Stimulated activated naive B cell treated with anti-CD40 and anti-IgM and Interleukin-4, amounts not matched to agents 10 μg/mL and 1 μg/mL and 100 μg/mL, for 72 hours (primary cell): ENCODE results near the gene SELENOM.
"Not testable (repeated sequence)": the region's sequence is repeated elsewhere in the genome, so short reads cannot be mapped to it uniquely, and the experiment has no call there.

Source experiments
- ATAC-seq, 2 donors: fragments of 150-1000 bp; cut with Tn5 transposase; replicated peaks; 2 replicates each; pipeline ENCODE4 v1.10.0; 2021; ENCODE audit warnings: moderate library complexity in 1 of 2
- DNase-seq: peaks from one replicate; pipeline ENCODE4 v3.0.0; 2021
- H3K27ac Mint-ChIP-seq: one replicate; pipeline ENCODE4 v1.8.0; 2022; ENCODE audit warnings: mild to moderate bottlenecking, mixed read lengths
- H3K27me3 Mint-ChIP-seq, 2 donors: one replicate each; pipeline ENCODE4 v1.8.0; 2022; ENCODE audit warnings: mixed read lengths in 2 of 2
- H3K36me3 Mint-ChIP-seq, 2 donors: one replicate each; pipeline ENCODE4 v1.8.0; 2022; ENCODE audit warnings: mixed read lengths in 2 of 2, mild to moderate bottlenecking in 1 of 2
- H3K4me1 Mint-ChIP-seq, 2 donors: one replicate each; pipeline ENCODE4 v1.8.0; 2022; ENCODE audit warnings: mixed read lengths in 2 of 2, mild to moderate bottlenecking in 1 of 2
- H3K4me3 Mint-ChIP-seq, 2 donors: one replicate each; pipeline ENCODE4 v1.8.0; 2022; ENCODE audit warnings: mild to moderate bottlenecking in 2 of 2, mixed read lengths in 2 of 2, moderate library complexity in 1 of 2
- H3K9me3 Mint-ChIP-seq, 2 donors: one replicate each; pipeline ENCODE4 v1.8.0; 2022; ENCODE audit warnings: mixed read lengths in 2 of 2, mild to moderate bottlenecking in 1 of 2

SELENOM gene

DNA sequence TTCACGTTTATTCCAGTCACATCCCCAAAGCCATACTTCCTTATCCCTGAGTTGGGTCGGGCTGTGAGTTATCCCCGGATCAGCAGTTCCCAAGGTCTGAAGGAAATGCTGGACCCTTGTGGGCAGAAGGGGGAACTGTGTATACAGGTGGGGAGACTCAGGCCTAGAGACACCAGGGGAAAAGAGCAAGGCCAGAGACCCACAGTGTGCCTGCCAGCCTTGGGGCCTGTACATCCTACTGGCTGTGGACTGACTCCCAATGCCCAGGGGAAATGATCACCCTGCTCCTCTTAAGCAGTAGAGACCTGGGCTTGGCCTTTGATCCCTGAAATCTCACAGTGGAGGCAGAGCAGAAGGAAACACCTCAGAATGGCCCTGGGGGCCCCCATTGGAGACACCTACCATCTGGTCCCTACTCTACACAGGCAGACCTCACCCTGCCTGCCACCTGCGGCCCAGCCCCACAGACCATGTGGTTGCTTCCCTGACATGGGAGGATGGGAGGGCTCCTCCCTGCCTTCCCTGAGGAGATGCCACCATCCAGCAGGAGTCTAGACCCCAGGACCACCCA lies 1.3 kb downstream of the SELENOM start:
- ATAC-seq (no peak), DNase-seq (no peak)
- Mint-ChIP-seq H3K9me3 (no peaks in the 10 kb centered on the region), H3K36me3 (no peaks in the 10 kb centered on the region), H3K4me3 (peak overlapping the region in 1 of 2 donors; percentile 30), H3K4me1 (peaks cover 9 to 16% of the 10 kb centered on the region in 2 donors), H3K27ac (no peak overlapping the region), H3K27me3 (no peaks in the 10 kb centered on the region)

DNA sequence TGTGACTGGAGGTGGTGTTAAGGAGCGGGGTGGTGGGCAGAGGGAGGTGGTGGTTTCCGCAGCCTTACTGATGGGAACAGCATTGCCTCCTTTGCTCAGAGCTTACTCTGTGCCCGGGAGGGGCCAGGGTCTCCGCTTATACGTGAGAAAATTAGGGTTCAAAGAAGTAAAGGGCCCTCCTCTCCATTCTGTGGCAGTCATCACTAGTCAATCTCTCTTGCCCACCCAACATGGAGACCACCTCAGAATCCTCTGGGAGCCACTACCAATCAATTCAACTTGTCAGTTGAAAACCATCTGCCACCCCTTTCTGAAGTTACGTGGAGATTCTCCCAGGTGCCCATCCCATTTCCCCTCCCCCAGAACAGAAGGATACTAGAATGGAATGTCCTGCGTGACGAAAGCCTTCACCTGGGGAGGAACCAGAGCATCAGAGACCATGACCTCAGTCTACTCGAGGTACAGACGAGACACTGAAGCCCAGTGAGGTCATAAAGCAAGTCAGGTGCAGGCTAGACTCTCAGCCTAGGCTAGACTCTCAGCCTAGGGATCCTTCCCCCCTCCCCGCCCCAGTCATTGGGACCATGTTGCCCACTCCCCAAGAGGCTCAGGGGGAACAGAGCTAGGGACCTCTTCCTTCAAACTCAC lies 2.0 kb downstream of the SELENOM start:
- H3K4me1 Mint-ChIP-seq: peaks cover 9 to 16% of the 10 kb centered on the region in 2 donors
- no peaks in the 10 kb centered on the region for H3K27me3 Mint-ChIP-seq
- H3K27ac Mint-ChIP-seq: no peak overlapping the region
- H3K9me3 Mint-ChIP-seq: no peaks in the 10 kb centered on the region
- H3K36me3 Mint-ChIP-seq: no peaks in the 10 kb centered on the region
- H3K4me3 Mint-ChIP-seq: no peak overlapping the region
- ATAC-seq: no peak
- no peak for DNase-seq

DNA sequence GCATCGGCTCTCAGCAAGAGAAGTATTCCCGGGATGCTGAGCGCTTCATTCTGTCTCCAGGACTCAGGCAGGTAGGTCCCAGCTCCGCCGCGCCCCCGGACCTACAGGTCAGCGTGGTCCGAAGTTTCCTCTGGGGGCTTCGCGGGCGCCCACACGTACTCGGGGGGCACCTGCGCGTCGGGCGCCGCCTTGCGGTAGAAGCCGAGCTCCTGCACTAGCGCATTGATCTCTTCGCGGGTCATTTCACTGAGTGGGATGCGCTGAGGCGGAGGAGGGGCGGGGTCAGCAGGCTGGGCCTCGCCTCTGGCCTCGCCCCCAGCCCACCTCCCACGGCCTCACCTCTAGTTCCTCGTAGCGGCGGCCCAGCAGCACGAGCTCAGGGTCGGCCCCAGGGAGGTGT lies 2.5 kb downstream of the SELENOM start:
- Mint-ChIP-seq H3K36me3 (peaks cover 0 to 2% of the 10 kb centered on the region in 2 donors), H3K27me3 (no peaks in the 10 kb centered on the region), H3K4me1 (peaks cover 9 to 16% of the 10 kb centered on the region in 2 donors), H3K4me3 (no peak overlapping the region), H3K9me3 (no peaks in the 10 kb centered on the region), H3K27ac (no peak overlapping the region)
- ATAC-seq (no peak), DNase-seq (no peak)

DNA sequence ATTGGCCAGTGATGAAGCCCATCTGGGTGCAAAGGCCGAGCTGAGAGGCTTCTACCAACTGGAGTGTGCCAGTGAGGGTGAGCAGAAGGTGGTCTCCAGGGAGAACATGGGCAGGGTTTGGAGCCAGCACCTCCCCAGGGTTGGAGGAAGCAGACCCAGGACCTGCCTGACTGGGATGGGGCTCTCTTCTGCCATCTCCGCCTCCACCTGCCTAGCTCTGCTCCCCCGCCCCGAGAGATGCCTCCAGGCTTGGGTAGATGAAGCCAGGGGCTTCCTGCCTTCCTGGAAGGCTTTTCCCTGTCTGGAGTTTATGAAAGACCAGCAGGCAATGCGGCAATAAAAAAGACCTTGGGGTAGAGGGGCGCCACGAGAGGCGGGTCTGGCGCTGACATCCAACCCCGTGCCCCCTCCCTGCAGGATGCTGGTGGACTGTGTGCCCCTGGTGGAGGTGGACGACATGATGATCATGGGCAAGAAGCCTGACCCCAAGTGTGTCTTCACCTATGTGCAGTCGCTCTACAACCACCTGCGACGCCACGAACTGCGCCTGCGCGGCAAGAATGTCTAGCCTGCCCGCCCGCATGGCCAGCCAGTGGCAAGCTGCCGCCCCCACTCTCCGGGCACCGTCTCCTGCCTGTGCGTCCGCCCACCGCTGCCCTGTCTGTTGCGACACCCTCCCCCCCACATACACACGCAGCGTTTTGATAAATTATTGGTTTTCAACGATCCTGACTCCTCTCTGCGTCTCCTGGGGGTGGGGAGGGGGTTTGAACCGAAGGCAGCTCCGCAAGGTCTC lies 3.3 kb downstream of the SELENOM start:
- peaks cover 9 to 16% of the 10 kb centered on the region in 2 donors for H3K4me1 Mint-ChIP-seq
- no peak overlapping the region for H3K27ac Mint-ChIP-seq
- no peak overlapping the region for H3K4me3 Mint-ChIP-seq
- no peaks in the 10 kb centered on the region for H3K9me3 Mint-ChIP-seq
- H3K36me3 Mint-ChIP-seq: peaks cover 0 to 2% of the 10 kb centered on the region in 2 donors
- H3K27me3 Mint-ChIP-seq: no peaks in the 10 kb centered on the region
- ATAC-seq (no peak), DNase-seq (no peak)

DNA sequence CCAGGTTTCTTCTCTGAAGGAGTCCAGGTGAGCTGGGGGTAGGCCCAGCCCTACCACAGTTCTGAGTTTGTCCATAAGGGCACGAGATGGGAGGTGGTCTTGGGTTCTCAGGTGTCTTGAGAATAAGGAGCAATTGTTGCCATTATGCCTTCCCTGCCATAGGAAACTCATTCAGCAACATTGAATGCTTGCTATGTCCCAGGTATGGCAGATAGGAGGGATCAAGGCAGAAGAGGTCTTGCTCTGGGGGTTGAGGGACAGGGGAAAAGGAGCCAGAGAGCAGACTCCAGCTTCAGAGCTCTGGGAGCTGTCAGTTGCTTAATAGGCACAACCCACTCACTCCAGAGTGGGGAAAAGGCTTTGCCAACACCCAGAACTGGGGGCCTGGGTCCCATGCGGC lies 4.3 kb downstream of the SELENOM start:
- H3K36me3 Mint-ChIP-seq: peaks cover 0 to 2% of the 10 kb centered on the region in 2 donors
- H3K27ac Mint-ChIP-seq: no peak overlapping the region
- H3K4me1 Mint-ChIP-seq: peaks cover 9 to 14% of the 10 kb centered on the region in 2 donors
- no peaks in the 10 kb centered on the region for H3K9me3 Mint-ChIP-seq
- H3K27me3 Mint-ChIP-seq: no peaks in the 10 kb centered on the region
- ATAC-seq (no peak), DNase-seq (no peak)
- no peak overlapping the region for H3K4me3 Mint-ChIP-seq

DNA sequence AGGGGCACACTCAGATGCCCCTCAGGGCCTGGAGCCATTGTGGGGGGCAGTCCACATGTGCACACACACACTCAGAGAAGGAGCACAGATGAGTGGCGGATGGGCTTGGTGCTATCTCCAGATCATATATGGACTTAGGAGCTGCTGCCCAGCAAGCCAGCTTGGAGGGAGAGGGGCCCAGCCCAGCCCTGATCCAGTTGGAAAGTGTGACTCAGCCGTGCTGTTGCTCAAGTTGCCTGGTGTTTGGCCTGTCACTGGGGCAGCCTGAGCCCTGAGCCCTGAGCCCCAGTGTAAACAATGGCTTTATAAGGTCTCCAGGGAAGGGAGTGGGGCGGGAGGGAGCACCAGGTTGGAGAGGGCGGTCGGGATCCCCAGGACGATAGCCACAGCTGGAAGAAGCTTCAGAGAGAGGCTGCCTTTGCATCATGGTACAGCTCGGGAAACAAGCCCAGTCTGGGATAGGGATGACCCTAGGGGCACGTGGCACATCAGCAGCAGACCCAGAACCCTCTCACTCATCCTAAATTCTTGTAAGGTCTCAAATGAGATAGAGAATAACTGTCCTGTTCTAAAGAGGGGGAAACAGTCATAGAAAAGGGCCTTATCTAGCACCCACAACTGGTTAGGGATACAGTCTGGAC lies 4.8 kb downstream of the SELENOM start:
- H3K4me3 Mint-ChIP-seq: no peak overlapping the region
- peak overlapping the region; percentile 66 for H3K27ac Mint-ChIP-seq
- ATAC-seq (no peak), DNase-seq (no peak)
- H3K27me3 Mint-ChIP-seq: no peaks in the 10 kb centered on the region
- H3K4me1 Mint-ChIP-seq: peaks cover 7 to 9% of the 10 kb centered on the region in 2 donors
- H3K36me3 Mint-ChIP-seq: peaks cover 0 to 2% of the 10 kb centered on the region in 2 donors
- no peaks in the 10 kb centered on the region for H3K9me3 Mint-ChIP-seq

DNA sequence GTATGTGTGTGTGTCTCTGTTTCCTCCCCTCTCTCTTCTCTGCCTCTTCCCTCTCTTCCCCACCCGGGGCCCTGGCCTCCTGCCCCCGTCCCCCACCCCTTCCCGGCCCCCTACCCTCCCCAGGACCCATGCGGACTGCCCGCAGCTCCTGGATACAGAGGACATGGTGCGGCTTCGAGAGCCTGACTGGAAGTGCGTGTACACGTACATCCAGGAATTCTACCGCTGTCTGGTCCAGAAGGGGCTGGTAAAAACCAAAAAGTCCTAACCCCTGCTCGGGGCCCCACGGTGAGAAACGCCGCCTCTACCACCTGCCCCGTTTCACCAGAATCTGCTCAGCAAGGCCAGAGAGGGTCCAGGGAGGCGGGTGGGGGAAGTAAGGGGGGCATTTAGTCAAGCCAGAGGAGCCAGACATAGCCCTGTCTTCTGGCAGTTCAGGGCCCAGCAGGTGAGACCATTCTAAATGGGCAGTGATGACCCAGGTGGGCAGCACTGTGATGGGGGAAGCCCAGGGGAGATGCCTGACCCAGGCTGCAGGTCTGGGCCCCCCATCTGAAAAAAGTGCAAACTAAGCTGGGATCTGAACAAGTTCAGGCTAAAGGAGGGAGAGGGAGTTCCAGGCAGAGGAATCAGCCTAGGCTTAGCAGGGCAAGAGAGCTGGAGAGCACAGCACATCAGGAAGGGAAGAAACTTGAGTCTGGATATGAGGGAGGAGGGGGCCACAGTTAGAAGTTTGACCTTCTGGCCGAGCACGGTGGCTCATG lies 6.4 kb downstream of the SELENOM start:
- H3K27ac Mint-ChIP-seq: peak overlapping the region; percentile 6

DNA sequence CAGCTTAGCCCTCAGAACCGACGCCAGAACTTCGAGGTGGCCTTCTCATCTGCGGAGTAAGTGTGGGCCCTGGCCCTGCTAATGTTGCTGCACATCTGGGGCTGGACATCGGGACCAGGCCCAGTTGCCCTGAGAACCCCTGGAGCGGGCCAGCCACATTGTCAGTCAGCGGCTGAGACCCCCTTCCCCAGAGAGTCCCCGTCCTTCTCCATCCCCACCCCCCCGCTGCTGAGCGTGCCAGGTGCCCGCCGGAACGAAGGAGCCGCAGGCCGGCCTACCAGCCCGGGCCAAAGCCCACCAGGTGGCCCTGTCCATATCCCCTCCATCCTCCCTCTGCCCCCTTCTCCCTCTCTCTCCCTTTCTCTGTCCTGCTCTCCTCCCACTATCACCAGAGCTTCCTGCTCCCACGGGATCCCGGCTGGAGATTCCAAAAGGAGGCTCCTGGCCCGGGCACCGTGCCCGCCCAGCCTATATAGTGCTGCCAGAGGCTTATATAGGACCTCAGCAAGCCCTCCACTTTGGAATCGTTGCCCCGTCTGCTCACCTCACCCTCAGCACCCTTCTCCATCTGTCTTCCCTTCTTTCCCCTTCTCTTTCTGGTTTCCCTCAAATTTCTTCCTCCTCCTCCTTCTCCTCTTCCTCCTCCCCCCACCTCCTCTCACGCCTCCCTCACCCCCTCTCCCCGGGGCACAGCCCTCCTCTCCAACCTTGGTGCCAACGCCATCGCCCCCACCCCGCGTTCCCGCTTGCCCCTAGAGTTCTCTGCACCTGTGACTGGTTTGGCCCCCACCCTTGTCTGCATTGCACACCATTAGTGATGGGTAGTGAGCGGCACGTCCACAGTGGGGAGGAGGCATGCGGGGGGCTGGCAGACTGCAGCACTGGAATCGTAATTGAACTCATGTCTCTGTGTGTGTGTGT lies 7.3 kb downstream of the SELENOM start:
- Mint-ChIP-seq H3K36me3 (peaks cover 2 to 4% of the 10 kb centered on the region in 2 donors), H3K27me3 (no peaks in the 10 kb centered on the region), H3K9me3 (no peaks in the 10 kb centered on the region), H3K4me3 (no peak overlapping the region), H3K4me1 (peaks cover 0 to 3% of the 10 kb centered on the region in 2 donors), H3K27ac (peak overlapping the region; percentile 6)
- no peak for ATAC-seq
- DNase-seq: no peak

More for the DNA sequence above, 6.4 kb downstream of the SELENOM start:
- Mint-ChIP-seq H3K4me3 (no peak overlapping the region), H3K4me1 (peaks cover 0 to 3% of the 10 kb centered on the region in 2 donors), H3K9me3 (no peaks in the 10 kb centered on the region), H3K27me3 (no peaks in the 10 kb centered on the region), H3K36me3 (peaks cover 2 to 4% of the 10 kb centered on the region in 2 donors)
- no peak for ATAC-seq
- no peak for DNase-seq

DNA sequence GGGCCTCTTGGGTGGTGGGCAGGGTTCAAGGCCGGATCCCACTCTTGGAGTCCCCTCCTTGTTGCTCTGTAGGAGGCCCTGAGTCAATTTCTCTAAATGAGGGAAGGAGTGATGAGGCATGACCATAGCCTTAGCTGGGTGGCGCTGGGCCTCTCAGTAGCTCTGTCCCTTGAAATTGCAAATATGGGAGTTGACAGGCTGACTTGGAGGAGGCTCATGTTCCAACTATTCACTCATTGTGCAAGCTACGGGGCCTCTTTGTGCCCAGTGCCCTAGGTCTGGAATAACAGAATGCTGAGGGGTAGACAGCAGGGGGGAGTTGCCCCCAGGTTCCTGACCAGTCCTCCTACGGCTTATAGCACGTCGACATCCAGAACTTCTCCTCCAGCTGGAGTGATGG lies 8.0 kb downstream of the SELENOM start:
- H3K27ac Mint-ChIP-seq: no peak overlapping the region
- peaks cover 0 to 3% of the 10 kb centered on the region in 2 donors for H3K4me1 Mint-ChIP-seq
- ATAC-seq (no peak), DNase-seq (no peak)
- peaks cover 2 to 4% of the 10 kb centered on the region in 2 donors for H3K36me3 Mint-ChIP-seq
- H3K9me3 Mint-ChIP-seq: no peaks in the 10 kb centered on the region
- H3K27me3 Mint-ChIP-seq: no peaks in the 10 kb centered on the region
- H3K4me3 Mint-ChIP-seq: no peak overlapping the region

DNA sequence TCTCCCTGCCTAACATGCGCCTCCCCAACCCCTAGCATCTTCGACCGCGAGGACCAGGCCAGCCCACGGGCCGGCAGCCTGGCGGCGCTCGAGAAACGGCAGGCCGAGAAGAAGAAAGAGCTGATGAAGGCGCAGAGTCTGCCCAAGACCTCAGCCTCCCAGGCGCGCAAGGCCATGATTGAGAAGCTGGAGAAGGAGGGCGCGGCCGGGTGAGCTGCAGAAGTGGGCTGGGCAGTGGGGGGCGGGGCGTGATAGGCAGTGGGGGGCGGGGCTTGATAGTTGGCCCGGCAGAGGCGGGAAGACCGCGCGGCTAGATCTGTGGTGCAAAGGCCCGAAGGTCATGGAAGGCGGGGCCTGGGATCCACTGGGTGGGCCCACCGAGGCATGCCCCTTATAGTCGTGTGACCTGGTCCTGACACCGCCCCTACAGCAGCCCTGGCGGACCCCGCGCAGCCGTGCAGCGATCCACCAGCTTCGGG lies 8.7 kb downstream of the SELENOM start:
- Mint-ChIP-seq H3K4me1 (peaks cover 0 to 3% of the 10 kb centered on the region in 2 donors), H3K36me3 (peaks cover 2 to 4% of the 10 kb centered on the region in 2 donors), H3K9me3 (no peaks in the 10 kb centered on the region), H3K27me3 (no peaks in the 10 kb centered on the region), H3K4me3 (no peak overlapping the region), H3K27ac (peak overlapping the region; percentile 38)
- DNase-seq (no peak), ATAC-seq (no peak)

DNA sequence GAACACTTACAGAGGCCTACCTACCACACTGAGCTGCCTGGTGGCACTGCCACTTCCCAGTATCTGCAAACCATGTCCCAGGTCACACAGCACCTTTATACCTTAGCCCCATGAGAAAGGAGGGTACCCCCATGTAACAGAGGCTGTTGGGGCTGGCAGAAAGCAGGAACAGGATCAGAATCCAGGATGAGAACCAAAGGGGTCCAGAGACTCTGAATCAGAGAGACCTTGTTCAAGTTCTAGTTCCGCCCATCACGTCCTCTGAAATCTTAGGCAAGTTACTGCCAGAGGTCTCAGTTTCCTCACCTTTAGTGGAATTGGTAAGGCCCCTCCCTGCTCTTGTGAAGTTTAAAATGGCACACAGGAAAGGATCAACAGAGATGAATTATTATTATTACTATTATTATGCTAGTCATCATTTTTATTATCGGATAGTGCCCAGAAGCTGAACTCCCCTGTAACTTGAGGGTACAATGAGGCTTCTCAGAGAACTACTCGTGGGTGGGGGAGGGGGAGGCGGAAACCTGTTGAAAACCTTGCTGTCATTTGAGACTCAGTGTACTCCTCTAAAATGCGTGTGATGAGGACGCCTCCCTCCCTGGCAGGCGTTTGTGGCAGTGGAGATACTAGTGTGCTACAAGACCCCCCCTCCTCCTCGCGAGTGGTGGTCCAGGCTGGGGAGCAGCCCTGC lies 9.3 kb downstream of the SELENOM start:
- peaks cover 0 to 3% of the 10 kb centered on the region in 2 donors for H3K4me1 Mint-ChIP-seq
- peaks cover 2 to 4% of the 10 kb centered on the region in 2 donors for H3K36me3 Mint-ChIP-seq
- ATAC-seq (no peak), DNase-seq (no peak)
- H3K9me3 Mint-ChIP-seq: no peaks in the 10 kb centered on the region
- H3K27ac Mint-ChIP-seq: peak overlapping the region; percentile 38
- no peak overlapping the region for H3K4me3 Mint-ChIP-seq
- no peaks in the 10 kb centered on the region for H3K27me3 Mint-ChIP-seq

DNA sequence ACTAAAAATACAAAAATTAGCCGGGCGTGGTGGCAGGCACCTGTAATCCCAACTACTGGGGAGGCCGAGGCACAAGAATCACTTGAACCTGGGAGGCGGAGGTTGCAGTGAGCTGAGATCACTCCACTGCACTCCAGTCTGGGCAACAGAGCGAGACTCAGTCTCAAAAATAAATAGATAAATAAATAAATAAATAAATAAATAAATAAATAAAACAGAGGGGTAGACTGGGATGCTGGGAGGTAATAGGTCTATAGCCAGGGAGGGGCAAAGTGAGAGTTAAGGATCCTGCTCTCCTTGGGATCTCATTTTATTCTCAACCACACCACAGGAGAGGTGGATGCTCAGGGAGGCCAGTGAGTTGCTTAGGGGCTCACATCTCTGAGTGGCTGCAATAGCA lies 9.8 kb downstream of the SELENOM start:
- not testable (repeated sequence) for H3K27ac Mint-ChIP-seq, DNase-seq, H3K36me3 Mint-ChIP-seq, H3K27me3 Mint-ChIP-seq, H3K4me1 Mint-ChIP-seq, ATAC-seq, H3K9me3 Mint-ChIP-seq, H3K4me3 Mint-ChIP-seq
